A549 (cell line): Measurements from ENCODE around the gene MAGEA8. TPM values are rescaled to one million over a fixed set of nuclear protein-coding genes. Genes with fewer than 3 reads are reported as not detected.

ENCODE experiments used
- ATAC-seq, 2 experiments: fragments of 200-7000 bp in 1 of 2; fragments of >200 bp in 1 of 2; cut with Nextera tagmentation in 1 of 2; cut with Tn5 transposase in 1 of 2; 3 replicates each; pipeline versions ENCODE4 v1.8.0 to v1.9.1; 2018 to 2020; ENCODE audit warnings: mild to moderate bottlenecking in 1 of 2, moderate library complexity in 1 of 2
- CTCF ChIA-PET: fragments of 300-600 bp; sonication (Branson Sonifier 250); formaldehyde crosslinking; extraction: SDS; loops from one replicate; lab custom pipeline; 2021; ENCODE audit warnings: antibody characterized with exemption, inconsistent platforms; lab: Yijun Ruan, JAX
- POLR2A ChIA-PET: fragments of 350-600 bp; formaldehyde crosslinking; extraction: SDS; loops from one replicate; lab custom pipeline; 2021; ENCODE audit warnings: antibody characterized with exemption, inconsistent platforms; lab: Yijun Ruan, JAX
- DNase-seq, 2 experiments: peaks; one replicate each; pipeline versions ENCODE4 v3.0.0 to v3.0.0-alpha.2; 2011 to 2016; ENCODE audit warnings: low read depth in 1 of 2, low spot score in 1 of 2
- FAIRE-seq: peaks from 2 replicates; lab custom pipeline; 2011; peaks lifted over from hg19 to GRCh38; lab: Jason Lieb, UNC
- H3K27ac ChIP-seq, 2 experiments: fragments of >200 bp; sonication (Bioruptor Twin); formaldehyde crosslinking; 3 replicates each; pipeline ENCODE4 v1.5.1; 2016 to 2017
- H3K4me1 ChIP-seq: fragments of >200 bp; sonication (Bioruptor Twin); formaldehyde crosslinking; 3 replicates; pipeline ENCODE4 v1.6.1; 2016
- H3K4me2 ChIP-seq: fragments of >200 bp; sonication (Bioruptor Twin); formaldehyde crosslinking; 3 replicates; pipeline ENCODE4 v1.6.1; 2016
- H3K4me3 ChIP-seq: fragments of >200 bp; sonication (Bioruptor Twin); formaldehyde crosslinking; 3 replicates; pipeline ENCODE4 v1.5.1; 2016
- H3K9me3 ChIP-seq: fragments of >200 bp; sonication (Bioruptor Twin); formaldehyde crosslinking; 3 replicates; pipeline ENCODE4 v1.6.1; 2016
- ATOH8 ChIP-seq: fragments of 250-450 bp; sonication (Bioruptor Pico); IDR thresholded peaks from 2 replicates; pipeline ENCODE4 v1.5.0; 2020; ENCODE audit warnings: low read depth, mild to moderate bottlenecking, moderate library complexity
- BHLHE40 ChIP-seq: IDR thresholded peaks from 2 replicates; pipeline ENCODE4 v1.6.1; 2012; ENCODE audit warnings: low read depth, low read length, inconsistent platforms
- CBX2 ChIP-seq: fragments of 200-600 bp; sonication (generic); IDR thresholded peaks from 2 replicates; pipeline ENCODE4 v1.6.1; 2016; ENCODE audit warnings: low read depth, mild to moderate bottlenecking, borderline replicate concordance
- EP300 ChIP-seq, 2 experiments: fragments of >200 bp; sonication (Bioruptor Twin); formaldehyde crosslinking; IDR thresholded peaks; 2 replicates in 1 of 2; 3 replicates in 1 of 2; pipeline ENCODE4 v1.6.1; 2016 to 2017
- ESRRA ChIP-seq: fragments of 150-350 bp; IDR thresholded peaks from 2 replicates; pipeline ENCODE4 v1.6.1; 2014; ENCODE audit warnings: mild to moderate bottlenecking, low read length, borderline replicate concordance
- GATA3 ChIP-seq: IDR thresholded peaks from 2 replicates; pipeline ENCODE4 v1.6.1; 2012; ENCODE audit warnings: borderline replicate concordance
- HEYL ChIP-seq: fragments of 250-450 bp; sonication (Bioruptor Pico); IDR thresholded peaks from 2 replicates; pipeline ENCODE4 v1.8.0; 2021; ENCODE audit warnings: mild to moderate bottlenecking, moderate library complexity
- HOXA7 ChIP-seq: fragments of 250-450 bp; sonication (Bioruptor Pico); IDR thresholded peaks from 2 replicates; pipeline ENCODE4 v1.5.0; 2020; ENCODE audit warnings: mild to moderate bottlenecking, moderate library complexity
- HOXB5 ChIP-seq: fragments of 250-450 bp; sonication (Bioruptor Pico); IDR thresholded peaks from 2 replicates; pipeline ENCODE4 v1.5.0; 2020; ENCODE audit warnings: mild to moderate bottlenecking, moderate library complexity
- JUN ChIP-seq, 2 experiments: fragments of >200 bp; sonication (Bioruptor Twin); formaldehyde crosslinking; IDR thresholded peaks; 2 replicates in 1 of 2; 3 replicates in 1 of 2; pipeline ENCODE4 v1.6.1; 2016 to 2017
- MYC ChIP-seq: IDR thresholded peaks from 2 replicates; pipeline ENCODE4 v1.6.1; 2012; ENCODE audit warnings: mild to moderate bottlenecking, inconsistent platforms, low read length, improper control_type of control experiment, borderline replicate concordance
- NPAS2 ChIP-seq: fragments of 250-450 bp; sonication (Bioruptor Pico); IDR thresholded peaks from 2 replicates; pipeline ENCODE4 v1.8.0; 2022; ENCODE audit warnings: mild to moderate bottlenecking, moderate library complexity, borderline replicate concordance
- NR3C1 ChIP-seq: fragments of >200 bp; sonication (Bioruptor Twin); formaldehyde crosslinking; IDR thresholded peaks from 3 replicates; pipeline ENCODE4 v1.6.1; 2017
- PHF8 ChIP-seq: fragments of 200-600 bp; sonication (generic); IDR thresholded peaks from 2 replicates; pipeline ENCODE4 v1.6.1; 2016; ENCODE audit warnings: low read depth, mild to moderate bottlenecking, antibody characterized with exemption, moderate library complexity, borderline replicate concordance
- POLR2AphosphoS2 ChIP-seq: conservative IDR thresholded peaks from 2 replicates; pipeline ENCODE4 v1.6.1; 2012; ENCODE audit warnings: low read length, improper control_type of control experiment, inconsistent platforms
- RARB ChIP-seq: fragments of 250-450 bp; sonication (Bioruptor Pico); IDR thresholded peaks from 2 replicates; pipeline ENCODE4 v1.8.0; 2021; ENCODE audit warnings: mild to moderate bottlenecking, moderate library complexity
- REST ChIP-seq: fragments of 200-600 bp; sonication (generic); IDR thresholded peaks from 2 replicates; pipeline ENCODE4 v1.6.1; 2016; ENCODE audit warnings: antibody characterized with exemption, mild to moderate bottlenecking, moderate library complexity
- SREBF2 ChIP-seq: fragments of 450-650 bp; IDR thresholded peaks from 2 replicates; pipeline ENCODE4 v1.6.1; 2014; ENCODE audit warnings: mild to moderate bottlenecking, moderate library complexity
- WGBS: methylation state at CpG from one replicate; pipeline ENCODE4 v1.1.6; 2017; ENCODE audit errors: missing lambda C conversion rate; 5-methylcytosine and 5-hydroxymethylcytosine counted together
- polyA plus RNA-seq, 4 experiments: library from polyadenylated mRNA; depleted of rRNA in 3 of 4; stranded (reverse); fragments of >200 nt; fragmentation: RNase III in 1 of 4; extraction: RNeasy Plus Mini Kit Qiagen cat#74134 plus additional on column Dnase treatment in 1 of 4; gene quantifications; 2 replicates in 3 of 4; 3 replicates in 1 of 4; pipeline ENCODE4 v1.2.3, GENCODE V29; 2011 to 2017
- TF ChIP-seq, protein P1 (sequence below): fragments of >200 bp; sonication (Bioruptor Twin); formaldehyde crosslinking; IDR thresholded peaks from 3 replicates; pipeline ENCODE4 v1.5.1; 2016

The MAGEA8 gene
- polyA plus RNA-seq, 2 of the 4 experiments (the other 2 are of a cell fraction): not detected

- POLR2A ChIA-PET: no interaction called here
- FAIRE-seq: no peak
- no peak for ATAC-seq
- WGBS: 86% methylated on average over 3 of the region's 4 CpGs
- Histone ChIP-seq H3K4me1 (no peaks in the 10 kb centered on the region), H3K27ac (no peak overlapping the region), H3K4me2 (no peak overlapping the region), H3K9me3 (no peaks in the 10 kb centered on the region), H3K4me3 (no peak overlapping the region)
- DNase-seq: no peak
- TF ChIP-seq HEYL (CRISPR knock-in tag) (no peak), ATOH8 (no peak), NR3C1 (no peak)
- TF ChIP-seq, protein P1, sequence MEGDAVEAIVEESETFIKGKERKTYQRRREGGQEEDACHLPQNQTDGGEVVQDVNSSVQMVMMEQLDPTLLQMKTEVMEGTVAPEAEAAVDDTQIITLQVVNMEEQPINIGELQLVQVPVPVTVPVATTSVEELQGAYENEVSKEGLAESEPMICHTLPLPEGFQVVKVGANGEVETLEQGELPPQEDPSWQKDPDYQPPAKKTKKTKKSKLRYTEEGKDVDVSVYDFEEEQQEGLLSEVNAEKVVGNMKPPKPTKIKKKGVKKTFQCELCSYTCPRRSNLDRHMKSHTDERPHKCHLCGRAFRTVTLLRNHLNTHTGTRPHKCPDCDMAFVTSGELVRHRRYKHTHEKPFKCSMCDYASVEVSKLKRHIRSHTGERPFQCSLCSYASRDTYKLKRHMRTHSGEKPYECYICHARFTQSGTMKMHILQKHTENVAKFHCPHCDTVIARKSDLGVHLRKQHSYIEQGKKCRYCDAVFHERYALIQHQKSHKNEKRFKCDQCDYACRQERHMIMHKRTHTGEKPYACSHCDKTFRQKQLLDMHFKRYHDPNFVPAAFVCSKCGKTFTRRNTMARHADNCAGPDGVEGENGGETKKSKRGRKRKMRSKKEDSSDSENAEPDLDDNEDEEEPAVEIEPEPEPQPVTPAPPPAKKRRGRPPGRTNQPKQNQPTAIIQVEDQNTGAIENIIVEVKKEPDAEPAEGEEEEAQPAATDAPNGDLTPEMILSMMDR: no peak
- CTCF ChIA-PET: no interaction called here
These were observed 28.6 kb downstream of the MAGEA8 start for GRCh38 chrX:149909324-149910177.

DNA sequence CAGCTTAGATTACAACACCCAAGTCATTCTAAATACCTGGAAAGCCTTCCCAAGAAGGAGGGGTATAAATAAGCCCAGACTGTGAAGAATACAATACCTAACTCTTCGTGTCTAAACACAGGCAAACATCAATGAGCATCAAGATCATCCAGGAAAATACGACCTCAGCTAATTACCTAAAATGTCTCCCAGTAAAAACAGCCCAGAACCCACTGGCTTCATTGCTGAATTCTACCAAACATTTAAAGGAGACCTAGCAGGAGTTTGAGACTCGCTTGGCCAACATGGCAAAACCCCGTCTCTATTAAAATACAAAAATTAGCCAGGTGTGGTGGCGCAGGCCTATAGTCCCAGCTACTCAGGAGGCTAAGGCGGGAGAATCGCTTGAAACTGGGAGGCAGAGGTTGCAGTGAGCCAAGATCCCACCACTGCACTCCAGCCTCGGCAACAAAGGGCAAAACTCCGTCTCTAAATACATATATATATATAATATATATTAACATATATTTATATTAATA, 29.3 kb downstream of the MAGEA8 start:
- DNase-seq (no peak), ATAC-seq (no peak), FAIRE-seq (no peak)
- Histone ChIP-seq H3K27ac (no peak overlapping the region), H3K4me1 (no peaks in the 10 kb centered on the region), H3K9me3 (no peaks in the 10 kb centered on the region), H3K4me3 (no peak overlapping the region), H3K4me2 (no peak overlapping the region)
- TF ChIP-seq REST (no peak), HEYL (CRISPR knock-in tag) (no peak), CBX2 (no peak), GATA3 (no peak), POLR2AphosphoS2 (no peak), JUN (IDR thresholded peaks at IDR 0.05) (no peak), PHF8 (no peak), BHLHE40 (no peak), RARB (no peak), ESRRA (no peak), HOXA7 (CRISPR knock-in tag) (no peak), MYC (no peak), SREBF2 (no peak), NPAS2 (CRISPR knock-in tag) (no peak), EP300 (IDR thresholded peaks at IDR 0.05) (no peak), HOXB5 (CRISPR knock-in tag) (no peak)
- TF ChIP-seq, protein P1: no peak
- CTCF ChIA-PET: no interaction called here
- POLR2A ChIA-PET: no interaction called here
- 88% methylated on average over 9 of the region's 9 CpGs for WGBS
